ENCODE measurements around the gene PPP1R2B. TPM values are rescaled to one million over a fixed set of nuclear protein-coding genes. Genes with fewer than 3 reads are reported as not detected.

Gene PPP1R2B
- total and polyA plus RNA-seq, 2 of the 4 experiments (the other 2 are of a cell fraction) = not detected

DNA sequence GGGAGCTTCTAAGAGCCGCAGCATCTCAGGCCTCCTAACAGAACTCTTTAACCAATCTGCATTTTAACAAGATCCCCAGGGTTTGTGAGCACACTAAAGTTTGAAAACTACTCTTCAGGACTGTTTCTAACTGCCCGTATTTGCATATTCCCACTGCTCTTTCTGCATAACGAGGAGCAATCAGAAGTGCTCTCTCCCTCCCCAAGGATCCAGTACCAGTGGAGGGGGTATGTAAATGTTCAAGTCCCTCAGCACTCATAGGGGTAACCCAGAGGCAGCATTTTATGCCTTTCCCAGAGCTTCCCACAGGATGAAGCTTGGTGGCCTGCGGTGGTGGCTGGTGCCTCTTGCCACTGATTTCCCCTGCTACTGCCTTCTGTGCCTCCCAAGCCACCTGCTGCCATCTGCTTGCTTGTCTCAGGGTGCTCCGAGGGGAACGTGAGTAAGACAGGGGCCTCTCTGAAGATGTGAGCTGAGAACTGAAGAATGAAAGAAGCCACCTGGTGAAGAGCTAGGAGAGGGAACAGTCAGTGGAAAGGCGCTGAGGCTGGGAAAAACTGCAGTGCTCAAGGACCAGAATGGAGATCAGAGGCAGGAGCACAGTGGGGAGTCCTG lies 30.0 kb upstream of the PPP1R2B start:
- Histone ChIP-seq H3K9me1 (ENCODE audit: insufficient read depth, low read length) (no peaks in the 10 kb centered on the region), H3K27ac (ENCODE audit: insufficient read depth, low read length) (no peak overlapping the region), H3K9ac (ENCODE audit: low read depth, low read length) (no peak overlapping the region), H3K27me3 (ENCODE audit: control insufficient read depth, insufficient read depth, low read length) (no peaks in the 10 kb centered on the region), H2AK9ac (replicated peaks; ENCODE audit: low read depth, low read length, poor library complexity) (no peak overlapping the region), H3K18ac (ENCODE audit: low read depth, low read length) (no peak overlapping the region), H3K36me3 (ENCODE audit: control insufficient read depth, insufficient read depth, low read length) (no peaks in the 10 kb centered on the region), H2BK5ac (ENCODE audit: low read depth, low read length, poor library complexity, severe bottlenecking) (no peak overlapping the region), H3K4me3 (ENCODE audit: insufficient read depth, low read depth, low read length) (no peak overlapping the region), H3K14ac (replicated peaks; ENCODE audit: low read depth, low read length) (no peak overlapping the region), H4K20me1 (ENCODE audit: insufficient read depth, low read length) (no peaks in the 10 kb centered on the region), H2AFZ (replicated peaks; ENCODE audit: low read length, poor library complexity) (no peak overlapping the region), H3K4ac (ENCODE audit: low read depth, low read length) (no peak overlapping the region), H3K4me2 (ENCODE audit: low read depth, low read length) (no peak overlapping the region), H3K9me3 (ENCODE audit: control insufficient read depth, insufficient read depth, low read length) (no peaks in the 10 kb centered on the region), H4K5ac (ENCODE audit: low read depth, low read length) (no peak overlapping the region), H2BK120ac (ENCODE audit: low read depth, low read length) (no peak overlapping the region), H2BK15ac (ENCODE audit: low read depth, low read length) (no peak overlapping the region), H3K23ac (ENCODE audit: low read depth, low read length) (no peak overlapping the region), H3K56ac (ENCODE audit: extremely low read depth, insufficient read depth, low read length) (no peak overlapping the region), H4K8ac (ENCODE audit: low read depth in 2 of 2, low read length in 2 of 2) (no peak overlapping the region), H3K79me1 (ENCODE audit: low read depth in 1 of 2, low read length in 2 of 2) (no peaks in the 10 kb centered on the region), H2BK20ac (ENCODE audit: low read depth, low read length) (no peak overlapping the region), H4K91ac (ENCODE audit: insufficient read depth, low read depth, low read length) (no peak overlapping the region), H2AK5ac (ENCODE audit: low read depth, low read length) (no peak overlapping the region), H3K4me1 (ENCODE audit: control insufficient read depth, insufficient read depth, low read length) (no peaks in the 10 kb centered on the region; the same call in 1 of the 2 replicates)
- no peak for DNase-seq
- no CpG with 5 or more reads among the region's 7 CpGs for WGBS, 2 experiments (ENCODE audit: extremely low coverage in 2 of 2, insufficient read length in 1 of 2)
- BruUV-seq (replicated peaks) = no TSS peak
- ATAC-seq (ENCODE audit: low read depth) = no peak
- TF ChIP-seq MXI1 (IDR thresholded peaks at IDR 0.05; ENCODE audit: borderline replicate concordance, low read depth, low read length) (no peak), RCOR1 (IDR thresholded peaks at IDR 0.05; ENCODE audit: insufficient replicate concordance, low read length) (no peak), RAD21 (IDR thresholded peaks at IDR 0.05; ENCODE audit: low read length) (no peak)
- TF ChIP-seq, protein P1, sequence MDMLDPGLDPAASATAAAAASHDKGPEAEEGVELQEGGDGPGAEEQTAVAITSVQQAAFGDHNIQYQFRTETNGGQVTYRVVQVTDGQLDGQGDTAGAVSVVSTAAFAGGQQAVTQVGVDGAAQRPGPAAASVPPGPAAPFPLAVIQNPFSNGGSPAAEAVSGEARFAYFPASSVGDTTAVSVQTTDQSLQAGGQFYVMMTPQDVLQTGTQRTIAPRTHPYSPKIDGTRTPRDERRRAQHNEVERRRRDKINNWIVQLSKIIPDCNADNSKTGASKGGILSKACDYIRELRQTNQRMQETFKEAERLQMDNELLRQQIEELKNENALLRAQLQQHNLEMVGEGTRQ (IDR thresholded peaks at IDR 0.05; ENCODE audit: low read depth, low read length) = no peak
- TF ChIP-seq, protein P2, sequence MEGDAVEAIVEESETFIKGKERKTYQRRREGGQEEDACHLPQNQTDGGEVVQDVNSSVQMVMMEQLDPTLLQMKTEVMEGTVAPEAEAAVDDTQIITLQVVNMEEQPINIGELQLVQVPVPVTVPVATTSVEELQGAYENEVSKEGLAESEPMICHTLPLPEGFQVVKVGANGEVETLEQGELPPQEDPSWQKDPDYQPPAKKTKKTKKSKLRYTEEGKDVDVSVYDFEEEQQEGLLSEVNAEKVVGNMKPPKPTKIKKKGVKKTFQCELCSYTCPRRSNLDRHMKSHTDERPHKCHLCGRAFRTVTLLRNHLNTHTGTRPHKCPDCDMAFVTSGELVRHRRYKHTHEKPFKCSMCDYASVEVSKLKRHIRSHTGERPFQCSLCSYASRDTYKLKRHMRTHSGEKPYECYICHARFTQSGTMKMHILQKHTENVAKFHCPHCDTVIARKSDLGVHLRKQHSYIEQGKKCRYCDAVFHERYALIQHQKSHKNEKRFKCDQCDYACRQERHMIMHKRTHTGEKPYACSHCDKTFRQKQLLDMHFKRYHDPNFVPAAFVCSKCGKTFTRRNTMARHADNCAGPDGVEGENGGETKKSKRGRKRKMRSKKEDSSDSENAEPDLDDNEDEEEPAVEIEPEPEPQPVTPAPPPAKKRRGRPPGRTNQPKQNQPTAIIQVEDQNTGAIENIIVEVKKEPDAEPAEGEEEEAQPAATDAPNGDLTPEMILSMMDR (conservative IDR thresholded peaks at IDR 0.05; ENCODE audit: low read depth, low read length) = no peak
- CTCF ChIA-PET = no interaction called here
- dilution Hi-C loops (cut with HindIII; ENCODE audit: low sequenced_read_pairs, unreplicated experiment) (no loop called here), in situ Hi-C loops (cut with MboI; ENCODE audit: low sequenced_read_pairs) (loop anchor here (5.0 to 10.0 kb wide), 3 partner anchors 878 to 1845 kb away; no protein-coding TSS in a partner anchor), intact Hi-C loops (cut with micrococcal nuclease) (loop anchor here (5.0 to 10.0 kb wide), 8 partner anchors 345 to 1875 kb away; partner anchors contain the start of gene MRPL22)
- POLR2A ChIA-PET (ENCODE audit: unreplicated experiment) = no interaction called here

All from IMR-90 (cell line).